ENCODE measurements around the gene C4orf51.
"Not testable (repeated sequence)": the region's sequence is repeated elsewhere in the genome, so short reads cannot be mapped to it uniquely, and the experiment has no call there.

C4orf51 gene

GRCh38 chr4:145681956-145682355 is 2.0 kb downstream of the C4orf51 start:
- no peaks in the 10 kb centered on the region for H3K27me3 ChIP-seq (ENCODE audit: insufficient read depth, poor library complexity, severe bottlenecking)
- H3K27ac ChIP-seq (replicated peaks), result no peak overlapping the region
- DNase-seq (ENCODE audit: low read depth in 1 of 2, low spot score in 1 of 2), result no peak
- TF ChIP-seq POLR2AphosphoS5 (IDR thresholded peaks at IDR 0.05; ENCODE audit: low read depth) (no peak), SPI1 (IDR thresholded peaks at IDR 0.05; ENCODE audit: borderline replicate concordance, low read depth) (no peak), GABPA (IDR thresholded peaks at IDR 0.05; ENCODE audit: low read depth) (no peak), REST (IDR thresholded peaks at IDR 0.05; ENCODE audit: insufficient replicate concordance, low read depth) (no peak), CTCF (IDR thresholded peaks at IDR 0.05; ENCODE audit: insufficient read depth, low read length) (no peak)
- H3K4me3 ChIP-seq (replicated peaks; ENCODE audit: insufficient read depth, low read length), result no peak overlapping the region

- TF ChIP-seq REST (IDR thresholded peaks at IDR 0.05; ENCODE audit: insufficient replicate concordance, low read depth) (no peak), GABPA (IDR thresholded peaks at IDR 0.05; ENCODE audit: low read depth) (no peak), CTCF (IDR thresholded peaks at IDR 0.05; ENCODE audit: insufficient read depth, low read length) (no peak), POLR2AphosphoS5 (IDR thresholded peaks at IDR 0.05; ENCODE audit: low read depth) (no peak), SPI1 (IDR thresholded peaks at IDR 0.05; ENCODE audit: borderline replicate concordance, low read depth) (no peak)
- DNase-seq (ENCODE audit: low read depth in 1 of 2, low spot score in 1 of 2), result no peak
- Histone ChIP-seq H3K4me3 (replicated peaks; ENCODE audit: insufficient read depth, low read length) (no peak overlapping the region), H3K27ac (replicated peaks) (no peak overlapping the region), H3K27me3 (ENCODE audit: insufficient read depth, poor library complexity, severe bottlenecking) (no peaks in the 10 kb centered on the region)
Observed at GRCh38 chr4:145686991-145687390, 7.0 kb downstream of the C4orf51 start.

- Histone ChIP-seq H3K4me3 (replicated peaks; ENCODE audit: insufficient read depth, low read length) (no peak overlapping the region), H3K27me3 (ENCODE audit: insufficient read depth, poor library complexity, severe bottlenecking) (no peaks in the 10 kb centered on the region), H3K27ac (replicated peaks) (no peak overlapping the region)
- TF ChIP-seq SPI1 (IDR thresholded peaks at IDR 0.05; ENCODE audit: borderline replicate concordance, low read depth) (no peak), GABPA (IDR thresholded peaks at IDR 0.05; ENCODE audit: low read depth) (no peak), CTCF (IDR thresholded peaks at IDR 0.05; ENCODE audit: insufficient read depth, low read length) (no peak), POLR2AphosphoS5 (IDR thresholded peaks at IDR 0.05; ENCODE audit: low read depth) (no peak), REST (IDR thresholded peaks at IDR 0.05; ENCODE audit: insufficient replicate concordance, low read depth) (no peak)
- DNase-seq (ENCODE audit: low read depth in 1 of 2, low spot score in 1 of 2), result no peak
Observed at GRCh38 chr4:145690610-145691009, 10.7 kb downstream of the C4orf51 start.

GRCh38 chr4:145691416-145691815 is 11.5 kb downstream of the C4orf51 start:
- not testable (repeated sequence) for H3K4me3 ChIP-seq (replicated peaks; ENCODE audit: insufficient read depth, low read length); H3K27me3 ChIP-seq (ENCODE audit: insufficient read depth, poor library complexity, severe bottlenecking); DNase-seq (ENCODE audit: low read depth in 1 of 2, low spot score in 1 of 2); H3K27ac ChIP-seq (replicated peaks)
